SH-SY5Y (cell line): Measurements from ENCODE around the gene HERPUD1.

Experiments
- GATA2 ChIP-seq: IDR thresholded peaks from 2 replicates; pipeline ENCODE4 v1.6.1; 2011; ENCODE audit warnings: mild to moderate bottlenecking, low read depth, low read length
- GATA3 ChIP-seq: IDR thresholded peaks from 2 replicates; pipeline ENCODE4 v1.6.1; 2011; ENCODE audit warnings: low read depth, mild to moderate bottlenecking, low read length, moderate library complexity

DNA sequence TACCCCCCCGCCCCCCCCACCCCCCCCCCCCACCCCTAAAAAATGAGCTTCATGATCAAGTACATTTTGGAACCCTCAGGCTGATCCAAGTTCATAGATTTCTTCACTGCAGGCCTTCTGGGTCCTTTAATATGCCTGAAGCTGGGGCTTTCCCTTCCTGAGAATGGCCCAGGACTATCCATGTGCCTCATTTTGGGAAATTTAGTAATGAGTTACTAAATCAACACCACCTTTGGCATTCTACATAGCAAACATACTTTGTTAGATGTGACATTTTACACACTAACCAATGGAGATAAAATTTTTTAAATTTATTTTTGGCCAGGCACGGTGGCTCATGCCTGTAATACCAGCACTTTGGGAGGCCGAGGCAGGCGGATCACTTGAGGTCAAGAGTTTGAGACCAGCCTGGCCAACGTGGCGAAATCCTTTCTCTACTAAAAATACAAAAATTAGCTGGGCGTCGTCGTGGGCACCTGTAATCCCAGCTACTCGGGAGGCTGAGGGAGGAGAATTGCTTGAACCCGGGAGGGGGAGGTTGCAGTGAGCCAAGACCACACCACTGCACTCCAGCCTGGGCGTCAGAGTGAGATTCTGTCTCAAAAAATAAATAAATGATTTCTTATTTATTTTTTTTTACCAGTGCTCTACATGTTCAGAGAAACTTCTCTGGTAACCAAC lies 14.0 kb downstream of the HERPUD1 start:
- no peak for TF ChIP-seq GATA3
- no peak for TF ChIP-seq GATA2
